ENCODE results near the gene PARD3B. TPM values are rescaled to one million over a fixed set of nuclear protein-coding genes. Genes with fewer than 3 reads are reported as not detected.

PARD3B gene
- total and polyA plus RNA-seq, 2 of the 4 experiments (the other 2 are of a cell fraction): 3.3 to 15.6 TPM

DNA sequence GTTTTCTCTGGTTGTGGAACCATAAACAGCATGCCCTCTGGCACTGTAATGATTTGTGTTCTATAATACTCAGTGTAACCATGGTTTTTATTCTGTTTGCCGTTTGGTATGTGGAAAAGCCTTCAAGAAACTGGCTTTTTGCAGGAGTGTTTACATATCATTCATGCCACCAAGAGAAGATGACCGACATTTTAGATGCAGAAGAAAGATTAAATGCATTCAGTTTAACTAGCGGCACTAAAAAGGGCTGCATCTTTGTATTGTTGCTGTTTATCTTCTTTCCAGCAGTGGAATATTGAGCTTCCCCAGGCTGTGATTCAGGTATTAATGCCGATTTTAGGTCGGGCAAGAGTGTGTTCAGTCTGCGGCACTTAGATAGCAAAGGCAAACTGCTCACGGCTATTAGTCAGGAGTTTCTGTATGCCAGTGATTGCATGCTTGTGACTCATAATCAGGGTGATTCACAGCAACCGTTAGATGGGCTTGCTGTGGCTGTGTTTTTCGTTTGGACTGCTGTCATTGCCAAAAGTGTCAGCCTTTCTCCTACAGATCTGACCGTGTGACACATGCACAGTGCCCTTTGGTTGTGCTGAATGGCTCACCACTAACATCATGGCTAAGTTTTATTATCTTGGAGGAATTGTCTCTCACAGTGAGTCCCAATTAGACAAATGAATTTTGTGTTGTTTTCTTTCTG, 479.7 kb downstream of the PARD3B start (continued):
- TF ChIP-seq RAD21 (IDR thresholded peaks at IDR 0.05; ENCODE audit: low read length) (peak; percentile 23; the same call in 1 of the 2 replicates), MXI1 (IDR thresholded peaks at IDR 0.05; ENCODE audit: borderline replicate concordance, low read depth, low read length) (peak; percentile 44; the same call in 1 of the 2 replicates)

DNA sequence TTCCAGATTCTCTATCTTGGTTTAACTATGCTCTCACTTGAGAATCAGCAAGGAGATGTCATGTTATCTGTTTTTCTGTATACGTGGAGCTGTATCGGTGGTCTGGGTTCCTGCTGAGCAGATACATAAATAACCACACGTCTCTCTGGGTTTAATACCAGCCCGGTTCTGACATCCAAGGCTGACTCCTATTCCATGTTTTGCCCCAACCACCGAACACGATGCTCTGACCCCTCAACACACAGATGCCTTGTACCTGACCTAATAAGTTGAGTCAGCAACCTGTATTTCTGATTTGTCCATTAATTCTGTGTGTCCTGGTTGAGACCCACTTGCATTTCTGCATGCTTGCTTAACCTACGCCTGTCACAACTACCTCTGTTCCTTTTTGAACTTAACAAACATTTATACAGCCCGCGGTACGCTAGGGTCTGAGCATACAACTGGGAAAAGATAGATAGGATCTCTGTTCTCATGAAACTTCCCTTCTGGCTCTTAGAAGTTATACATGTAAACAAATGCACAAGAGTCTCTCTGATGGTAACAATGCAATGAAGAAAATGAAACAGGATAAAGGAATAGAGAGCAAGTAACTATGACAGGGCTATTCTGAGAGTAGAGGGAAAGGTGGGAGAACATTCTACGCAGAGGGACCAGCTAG, 480.4 kb downstream of the PARD3B start:
- Histone ChIP-seq H2BK120ac (ENCODE audit: low read depth, low read length) (peak overlapping the region; percentile 52), H3K79me1 (ENCODE audit: low read depth in 1 of 2, low read length in 2 of 2) (peaks cover 6 to 17% of the 10 kb centered on the region in 2 experiments), H3K27me3 (ENCODE audit: control insufficient read depth, insufficient read depth, low read length) (no peaks in the 10 kb centered on the region), H4K91ac (ENCODE audit: insufficient read depth, low read depth, low read length) (peak overlapping the region; percentile 70), H3K36me3 (ENCODE audit: control insufficient read depth, insufficient read depth, low read length) (no peaks in the 10 kb centered on the region), H2AK5ac (ENCODE audit: low read depth, low read length) (peak overlapping the region; percentile 51), H2AK9ac (replicated peaks; ENCODE audit: low read depth, low read length, poor library complexity) (peak overlapping the region; percentile 61), H3K9me3 (ENCODE audit: control insufficient read depth, insufficient read depth, low read length) (no peaks in the 10 kb centered on the region), H4K8ac (ENCODE audit: low read depth in 2 of 2, low read length in 2 of 2) (peak overlapping the region in 1 of 2 experiments; percentile 33; a peak in 2 of 4 replicates), H3K4me1 (ENCODE audit: control insufficient read depth, insufficient read depth, low read length) (peaks cover 4% of the 10 kb centered on the region), H2AFZ (replicated peaks; ENCODE audit: low read length, poor library complexity) (peak overlapping the region; percentile 44), H2BK5ac (ENCODE audit: low read depth, low read length, poor library complexity, severe bottlenecking) (peak overlapping the region; percentile 53), H3K27ac (ENCODE audit: insufficient read depth, low read length) (no peak overlapping the region), H3K4ac (ENCODE audit: low read depth, low read length) (peak overlapping the region; percentile 52), H2BK20ac (ENCODE audit: low read depth, low read length) (peak overlapping the region; percentile 62), H4K5ac (ENCODE audit: low read depth, low read length) (0 out of 2 replicates have a peak overlapping the region, but pooled peaks have one; percentile 12), H3K23ac (ENCODE audit: low read depth, low read length) (peak overlapping the region; percentile 67), H4K20me1 (ENCODE audit: insufficient read depth, low read length) (no peaks in the 10 kb centered on the region), H3K4me3 (ENCODE audit: insufficient read depth, low read depth, low read length) (no peak overlapping the region), H3K18ac (ENCODE audit: low read depth, low read length) (peak overlapping the region; percentile 33; the same call in 1 of the 2 replicates), H3K9me1 (ENCODE audit: insufficient read depth, low read length) (peaks cover 8% of the 10 kb centered on the region), H3K14ac (replicated peaks; ENCODE audit: low read depth, low read length) (peak overlapping the region; percentile 34; the same call in 1 of the 2 replicates), H3K56ac (ENCODE audit: extremely low read depth, insufficient read depth, low read length) (no peak overlapping the region), H3K4me2 (ENCODE audit: low read depth, low read length) (peak overlapping the region; percentile 47), H3K9ac (ENCODE audit: low read depth, low read length) (no peak overlapping the region), H2BK15ac (ENCODE audit: low read depth, low read length) (peak overlapping the region; percentile 56; the same call in 2 of the 3 replicates)
- dilution Hi-C loops (cut with HindIII; ENCODE audit: low sequenced_read_pairs, unreplicated experiment) (no loop called here), intact Hi-C loops (cut with micrococcal nuclease) (loop anchor here (10.0 kb wide), 1 partner anchor 659 kb away; the partner anchor contains the start of gene NRP2), in situ Hi-C loops (cut with MboI; ENCODE audit: low sequenced_read_pairs) (no loop called here)
- WGBS, 2 experiments (ENCODE audit: extremely low coverage in 2 of 2, insufficient read length in 1 of 2): 56% methylated on average over 6 of the region's 11 CpGs; no CpG with 5 or more reads in 1 of the 2 experiments
- ATAC-seq (ENCODE audit: low read depth) (no peak; the same call in 1 of the 2 replicates), DNase-seq (peak; percentile 13)
- TF ChIP-seq MXI1 (IDR thresholded peaks at IDR 0.05; ENCODE audit: borderline replicate concordance, low read depth, low read length) (no peak), MAZ (IDR thresholded peaks at IDR 0.05; ENCODE audit: borderline replicate concordance, low read depth, low read length) (no peak), CEBPB (IDR thresholded peaks at IDR 0.05; ENCODE audit: low read depth, low read length) (no peak), FOS (IDR thresholded peaks at IDR 0.05; ENCODE audit: low read depth, low read length) (no peak), NFE2L2 (IDR thresholded peaks at IDR 0.05; ENCODE audit: low read depth, low read length) (no peak), POLR2A (IDR thresholded peaks at IDR 0.05; ENCODE audit: low read depth, low read length) (no peak), MAFK (IDR thresholded peaks at IDR 0.05; ENCODE audit: low read depth, low read length) (0 out of 2 replicates have a peak, but pooled peaks have one; percentile 21)
- no TSS peak for BruUV-seq (replicated peaks)
- ChIA-PET POLR2A (ENCODE audit: unreplicated experiment) (no interaction called here), CTCF (no interaction called here)
